GM12873 (cell line): ENCODE results near the gene LY6G5B.

Experiments
- CTCF ChIP-seq: IDR thresholded peaks from 2 replicates; pipeline ENCODE4 v1.5.1; 2012; ENCODE audit warnings: low read depth, mild to moderate bottlenecking, moderate library complexity, low read length, control low read depth; ENCODE audit not compliant: insufficient read depth; ENCODE audit errors: missing control alignments

Gene LY6G5B

GRCh38 chr6:31702405-31702818 lies 32.6 kb downstream of the LY6G5B start:
- TF ChIP-seq CTCF, result no peak

GRCh38 chr6:31702819-31703716 lies 33.3 kb downstream of the LY6G5B start, which contains the start of gene ABHD16A:
ABHD16A (minus strand) TSS chr6:31703324; CDS start chr6:31703281, 43 bp downstream.
- no peak for TF ChIP-seq CTCF

- TF ChIP-seq CTCF, result no peak
These were observed 36.2 kb downstream of the LY6G5B start for GRCh38 chr6:31705931-31706330.

- TF ChIP-seq CTCF, result no peak
These were observed 36.8 kb downstream of the LY6G5B start, which contains the start of gene LY6G6F for GRCh38 chr6:31706599-31706998. LY6G6F (plus strand) TSS chr6:31706866; CDS start chr6:31706907, 41 bp downstream.

- no peak for TF ChIP-seq CTCF
These were observed 37.9 kb downstream of the LY6G5B start for GRCh38 chr6:31707701-31708100.

GRCh38 chr6:31708224-31708623 lies 38.4 kb downstream of the LY6G5B start:
- no peak for TF ChIP-seq CTCF

- TF ChIP-seq CTCF, result no peak
These were observed 40.9 kb downstream of the LY6G5B start for GRCh38 chr6:31710523-31711219.
